Hepatocyte (in vitro differentiated cells): ENCODE measurements around the gene IL16. TPM values are rescaled to one million over a fixed set of nuclear protein-coding genes. Genes with fewer than 3 reads are reported as not detected.

Experiments used
- DNase-seq: peaks from one replicate; pipeline ENCODE4 v3.0.0-alpha.2; 2016; ENCODE audit warnings: low spot score
- H2AFZ ChIP-seq: fragments of 200-600 bp; sonication (generic); 2 replicates; pipeline ENCODE4 v1.6.0; 2016; ENCODE audit warnings: antibody characterized with exemption, mild to moderate bottlenecking
- H3K27ac ChIP-seq: fragments of 200-600 bp; sonication (generic); 2 replicates; pipeline ENCODE4 v1.5.1; 2016; ENCODE audit warnings: mild to moderate bottlenecking
- H3K27me3 ChIP-seq: fragments of 200-600 bp; sonication (generic); 2 replicates; pipeline ENCODE4 v1.6.1; 2016
- H3K36me3 ChIP-seq: fragments of 200-600 bp; sonication (generic); replicated peaks from 2 replicates; pipeline ENCODE4 v1.5.1; 2016; ENCODE audit warnings: low read depth; ENCODE audit not compliant: insufficient read depth
- H3K4me1 ChIP-seq: fragments of 200-600 bp; sonication (generic); 2 replicates; pipeline ENCODE4 v1.5.1; 2016; ENCODE audit warnings: mild to moderate bottlenecking, moderate library complexity; ENCODE audit not compliant: insufficient read depth
- H3K4me2 ChIP-seq: fragments of 200-600 bp; sonication (generic); 2 replicates; pipeline ENCODE4 v1.6.0; 2016
- H3K4me3 ChIP-seq: fragments of 200-600 bp; sonication (generic); 2 replicates; pipeline ENCODE4 v1.5.1; 2016; ENCODE audit warnings: mild to moderate bottlenecking
- H3K79me2 ChIP-seq: fragments of 200-600 bp; sonication (generic); 2 replicates; pipeline ENCODE4 v1.6.0; 2017; ENCODE audit warnings: mild to moderate bottlenecking
- H3K9me2 ChIP-seq: fragments of 200-600 bp; sonication (generic); replicated peaks from 2 replicates; pipeline ENCODE4 v1.6.0; 2017; ENCODE audit warnings: mild to moderate bottlenecking; ENCODE audit not compliant: insufficient read depth
- H3K9me3 ChIP-seq: fragments of 200-600 bp; sonication (generic); 2 replicates; pipeline ENCODE4 v1.5.1; 2016; ENCODE audit warnings: low read depth, mild to moderate bottlenecking
- H4K20me1 ChIP-seq: fragments of 200-600 bp; sonication (generic); 2 replicates; pipeline ENCODE4 v1.6.0; 2016; ENCODE audit warnings: mild to moderate bottlenecking; ENCODE audit not compliant: insufficient read depth, poor library complexity, severe bottlenecking
- CTCF ChIP-seq: fragments of 200-600 bp; sonication (generic); IDR thresholded peaks from 2 replicates; pipeline ENCODE4 v1.5.1; 2016; ENCODE audit warnings: antibody characterized with exemption, mild to moderate bottlenecking; ENCODE audit not compliant: poor library complexity
- EZH2 ChIP-seq: fragments of 200-600 bp; sonication (generic); IDR thresholded peaks from 2 replicates; pipeline ENCODE4 v1.6.1; 2016; ENCODE audit warnings: antibody characterized with exemption, mild to moderate bottlenecking, borderline replicate concordance
- EZH2phosphoT487 ChIP-seq: fragments of 200-600 bp; sonication (generic); IDR thresholded peaks from one replicate; pipeline ENCODE4 v1.6.1; 2018; ENCODE audit warnings: antibody characterized with exemption, mild to moderate bottlenecking, low read depth, moderate library complexity; ENCODE audit not compliant: unreplicated experiment, severe bottlenecking
- WGBS: methylation state at CpG from one replicate; pipeline ENCODE4 v1.1.6; 2016; ENCODE audit warnings: low lambda C conversion rate; ENCODE audit errors: missing lambda C conversion rate; 5-methylcytosine and 5-hydroxymethylcytosine counted together
- polyA plus RNA-seq: library from polyadenylated mRNA; unstranded; fragments of >200 nt; fragmentation: Nextera tagmentation; extraction: Ambion mirVana; gene quantifications from 2 replicates; pipeline ENCODE4 v1.2.1, GENCODE V29; 2016
- total RNA-seq: library from RNA; depleted of rRNA; stranded (reverse); fragments of >200 nt; gene quantifications from 2 replicates; pipeline ENCODE4 v1.2.3, GENCODE V29; 2014

IL16 gene
- total and polyA plus RNA-seq, 2 experiments from 2014 or later = 1.1 to 2.4 TPM

GRCh38 chr15:81188354-81188753, 8.3 kb upstream of the IL16 start:
- no peak for TF ChIP-seq EZH2phosphoT487
- no peak for DNase-seq
- no peaks in the 10 kb centered on the region for H4K20me1 ChIP-seq
- no peaks in the 10 kb centered on the region for H3K36me3 ChIP-seq
- no peaks in the 10 kb centered on the region for H3K9me3 ChIP-seq
- no peaks in the 10 kb centered on the region for H3K9me2 ChIP-seq
- no peak overlapping the region for H3K27ac ChIP-seq
- no peak overlapping the region for H2AFZ ChIP-seq
- H3K4me2 ChIP-seq = no peak overlapping the region
- WGBS = 93% methylated on average over 8 of the region's 8 CpGs
- peaks cover 15% of the 10 kb centered on the region for H3K4me1 ChIP-seq
- no peak overlapping the region for H3K4me3 ChIP-seq
- no peaks in the 10 kb centered on the region for H3K27me3 ChIP-seq
- no peaks in the 10 kb centered on the region for H3K79me2 ChIP-seq

DNA sequence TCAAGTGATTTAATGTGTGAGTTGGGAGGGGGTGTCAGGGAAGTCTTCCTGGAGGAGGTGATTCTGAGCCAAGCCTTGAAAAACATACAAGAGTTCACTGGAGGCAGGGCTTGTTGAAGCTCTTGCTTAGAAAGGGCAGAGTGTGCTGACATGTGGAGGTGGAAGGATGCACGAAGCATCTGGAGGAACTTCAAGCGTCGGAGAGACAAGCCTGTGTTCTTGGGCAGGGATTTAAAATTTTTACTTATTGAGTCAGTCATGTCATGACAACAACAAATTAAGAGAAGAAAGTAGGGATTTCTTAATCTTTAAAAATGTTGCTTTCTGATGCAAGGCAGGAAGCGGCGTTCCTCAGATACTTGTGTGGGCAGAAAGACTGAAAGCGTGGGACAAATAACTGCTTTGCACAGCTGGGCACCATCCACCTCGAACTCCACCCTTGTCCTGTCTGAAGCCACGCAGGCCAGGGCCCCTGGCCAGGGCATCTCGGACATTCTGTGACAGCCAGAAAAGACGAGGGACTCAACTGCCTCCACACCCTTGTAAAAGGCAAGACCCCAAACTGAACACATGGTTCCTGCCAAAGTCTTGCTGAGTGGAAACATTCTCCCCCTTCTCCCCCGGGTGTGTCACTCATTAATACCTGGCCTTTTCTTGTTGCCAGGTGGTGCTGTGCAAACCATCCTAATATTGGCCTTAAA, 6.9 kb upstream of the IL16 start:
- Histone ChIP-seq H3K27ac (peak overlapping the region; percentile 86), H3K4me3 (no peak overlapping the region), H3K9me2 (no peaks in the 10 kb centered on the region), H2AFZ (no peak overlapping the region), H3K27me3 (no peaks in the 10 kb centered on the region), H3K9me3 (no peaks in the 10 kb centered on the region), H4K20me1 (no peaks in the 10 kb centered on the region), H3K4me2 (no peak overlapping the region), H3K79me2 (no peaks in the 10 kb centered on the region), H3K36me3 (no peaks in the 10 kb centered on the region), H3K4me1 (peaks cover 15% of the 10 kb centered on the region)
- DNase-seq = peak; percentile 67
- WGBS = 69% methylated on average over 11 of the region's 11 CpGs
- TF ChIP-seq CTCF (no peak), EZH2 (no peak), EZH2phosphoT487 (no peak)

DNA sequence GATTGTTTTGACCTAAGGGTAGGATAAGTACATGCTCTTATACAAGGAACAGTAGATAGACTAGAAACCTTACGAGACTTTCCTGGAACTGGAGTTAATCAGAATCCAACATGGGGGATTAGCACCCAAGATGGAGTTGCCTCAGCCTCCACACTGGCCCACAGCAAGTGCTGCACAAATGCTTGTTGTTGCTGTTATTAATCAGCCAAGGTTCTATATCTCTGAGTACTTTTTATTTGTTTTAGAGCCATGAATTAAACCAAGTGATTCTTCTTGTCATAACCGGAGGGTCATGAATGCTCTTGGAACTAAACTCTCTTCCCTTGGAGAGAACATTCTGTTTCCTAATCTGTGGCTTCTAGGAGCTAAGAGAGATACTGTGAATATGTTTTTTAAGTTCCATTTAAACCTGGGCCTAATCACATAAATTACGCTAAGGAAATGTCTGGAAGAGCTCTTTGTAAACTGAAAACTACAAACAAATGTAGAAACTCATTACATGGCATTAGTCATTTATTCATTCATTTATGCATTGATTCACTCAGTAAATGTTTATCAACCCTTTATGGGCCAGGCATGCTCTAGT, 5.7 kb upstream of the IL16 start:
- H4K20me1 ChIP-seq = no peaks in the 10 kb centered on the region
- H2AFZ ChIP-seq = no peak overlapping the region
- H3K27me3 ChIP-seq = no peaks in the 10 kb centered on the region
- 71% methylated on average over 3 of the region's 3 CpGs for WGBS
- TF ChIP-seq EZH2 = no peak
- TF ChIP-seq EZH2phosphoT487 = no peak
- TF ChIP-seq CTCF = no peak
- no peaks in the 10 kb centered on the region for H3K36me3 ChIP-seq
- DNase-seq = no peak
- H3K4me2 ChIP-seq = no peak overlapping the region
- H3K27ac ChIP-seq = peak overlapping the region; percentile 86
- H3K9me3 ChIP-seq = no peaks in the 10 kb centered on the region
- H3K9me2 ChIP-seq = no peaks in the 10 kb centered on the region
- no peaks in the 10 kb centered on the region for H3K79me2 ChIP-seq
- H3K4me1 ChIP-seq = peaks cover 15% of the 10 kb centered on the region
- no peak overlapping the region for H3K4me3 ChIP-seq

DNA sequence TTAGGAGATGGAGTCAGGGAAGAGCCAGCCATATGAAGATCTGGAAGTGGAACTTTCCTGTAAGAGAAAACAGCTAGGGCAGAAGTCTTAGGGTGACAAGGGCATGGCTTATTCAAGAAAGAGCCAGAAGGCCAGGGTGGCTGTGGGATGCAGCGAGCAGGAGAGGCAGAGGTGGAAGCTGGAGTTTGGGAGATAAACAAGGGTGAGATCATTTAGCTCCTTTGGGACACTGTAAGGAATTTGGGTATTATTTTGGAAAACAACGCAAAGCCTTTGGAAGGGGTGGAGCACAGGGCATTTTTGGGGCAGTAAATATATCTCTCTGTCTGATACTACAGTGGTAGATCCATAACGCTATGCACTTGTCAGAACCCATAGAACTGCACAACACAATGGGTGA, 5.0 kb upstream of the IL16 start:
- H4K20me1 ChIP-seq = no peaks in the 10 kb centered on the region
- H3K36me3 ChIP-seq = no peaks in the 10 kb centered on the region
- no peak for DNase-seq
- H3K4me2 ChIP-seq = no peak overlapping the region
- H2AFZ ChIP-seq = no peak overlapping the region
- H3K27ac ChIP-seq = peak overlapping the region; percentile 86
- peaks cover 15% of the 10 kb centered on the region for H3K4me1 ChIP-seq
- H3K9me2 ChIP-seq = no peaks in the 10 kb centered on the region
- WGBS = 91% methylated on average over 3 of the region's 3 CpGs
- H3K9me3 ChIP-seq = no peaks in the 10 kb centered on the region
- no peak overlapping the region for H3K4me3 ChIP-seq
- H3K27me3 ChIP-seq = no peaks in the 10 kb centered on the region
- TF ChIP-seq EZH2phosphoT487 = no peak
- no peak for TF ChIP-seq EZH2
- no peak for TF ChIP-seq CTCF
- H3K79me2 ChIP-seq = no peaks in the 10 kb centered on the region
